Right lobe of liver (tissue), 4 donors: ENCODE measurements around the gene TOM1L2.

ENCODE experiments used
- POLR2A ChIP-seq: fragments of 450-650 bp; IDR thresholded peaks from one replicate; pipeline ENCODE4 v1.6.1; 2017; ENCODE audit warnings: antibody characterized with exemption, mild to moderate bottlenecking
- TF ChIP-seq, protein P1 (sequence below), 4 donors: fragments of 200-600 bp in 3 of 4; fragments of 450-650 bp in 1 of 4; IDR thresholded peaks; one replicate each; pipeline versions ENCODE4 v1.5.1 to v1.8.0; 2016 to 2022; ENCODE audit warnings: antibody characterized with exemption in 4 of 4, mild to moderate bottlenecking in 2 of 4
- donor health status: DM: no; HTN: no; CAD: no.
- donor health status: DM: no; HTN: no; CAD: no.
- donor health status: DM: no; HTN: yes; CAD: no.

DNA sequence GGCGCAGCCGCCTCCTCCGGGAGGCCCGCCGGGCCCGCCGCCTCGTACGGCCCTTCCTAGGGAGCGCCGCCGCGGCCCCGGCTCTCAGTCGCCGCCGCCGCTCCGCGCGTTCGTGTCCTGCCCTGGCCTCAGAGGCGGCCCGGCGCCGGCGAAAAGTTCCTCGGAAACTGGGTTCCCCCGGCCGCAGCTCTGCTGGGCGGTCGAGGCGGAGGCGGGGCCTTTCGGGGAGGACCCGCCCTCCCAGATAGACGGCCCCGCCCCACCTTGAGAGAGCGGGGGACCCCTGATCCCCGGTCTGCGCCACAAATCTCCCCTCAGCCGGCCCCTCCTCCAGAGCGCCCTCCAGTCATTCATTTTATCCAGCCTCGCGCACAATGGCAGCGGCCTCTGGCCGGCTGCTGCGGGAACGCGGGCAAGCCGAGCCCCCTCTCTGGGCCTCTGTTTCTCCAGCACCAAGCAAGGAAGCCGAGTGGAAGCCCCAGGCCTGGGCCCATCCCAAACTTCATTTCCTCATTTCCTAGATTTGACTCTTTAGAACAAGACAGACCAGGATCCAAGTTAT, 135.3 kb downstream of the TOM1L2 start, which contains the start of gene SREBF1:
- no peak for TF ChIP-seq POLR2A
- TF ChIP-seq, protein P1, sequence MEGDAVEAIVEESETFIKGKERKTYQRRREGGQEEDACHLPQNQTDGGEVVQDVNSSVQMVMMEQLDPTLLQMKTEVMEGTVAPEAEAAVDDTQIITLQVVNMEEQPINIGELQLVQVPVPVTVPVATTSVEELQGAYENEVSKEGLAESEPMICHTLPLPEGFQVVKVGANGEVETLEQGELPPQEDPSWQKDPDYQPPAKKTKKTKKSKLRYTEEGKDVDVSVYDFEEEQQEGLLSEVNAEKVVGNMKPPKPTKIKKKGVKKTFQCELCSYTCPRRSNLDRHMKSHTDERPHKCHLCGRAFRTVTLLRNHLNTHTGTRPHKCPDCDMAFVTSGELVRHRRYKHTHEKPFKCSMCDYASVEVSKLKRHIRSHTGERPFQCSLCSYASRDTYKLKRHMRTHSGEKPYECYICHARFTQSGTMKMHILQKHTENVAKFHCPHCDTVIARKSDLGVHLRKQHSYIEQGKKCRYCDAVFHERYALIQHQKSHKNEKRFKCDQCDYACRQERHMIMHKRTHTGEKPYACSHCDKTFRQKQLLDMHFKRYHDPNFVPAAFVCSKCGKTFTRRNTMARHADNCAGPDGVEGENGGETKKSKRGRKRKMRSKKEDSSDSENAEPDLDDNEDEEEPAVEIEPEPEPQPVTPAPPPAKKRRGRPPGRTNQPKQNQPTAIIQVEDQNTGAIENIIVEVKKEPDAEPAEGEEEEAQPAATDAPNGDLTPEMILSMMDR (IDR thresholded peaks at IDR 0.05): no peak
